Activated T-helper 2 cell treated with anti-CD3 and anti-CD28 coated beads, Interferon-gamma antibody, Interleukin-2, Interleukin-4, amounts not matched to agents 10 μg/mL and 5 μg/mL and 100 μg/mL, durations not matched to agents 14 hours and 24 hours and 36 hours (primary cell): ENCODE data around the gene PEX3. TPM values are rescaled to one million over a fixed set of nuclear protein-coding genes. Genes with fewer than 3 reads are reported as not detected.
"Not testable (repeated sequence)": the region's sequence is repeated elsewhere in the genome, so short reads cannot be mapped to it uniquely, and the experiment has no call there.

Experiments
- DNase-seq: peaks from one replicate; pipeline ENCODE4 v3.0.0; 2021; ENCODE audit warnings: low spot score
- H3K27ac Mint-ChIP-seq: one replicate; pipeline ENCODE4 v1.8.0; 2021; ENCODE audit warnings: mixed read lengths
- H3K27me3 Mint-ChIP-seq: one replicate; pipeline ENCODE4 v1.8.0; 2021; ENCODE audit warnings: low read depth, mixed read lengths
- H3K36me3 Mint-ChIP-seq: one replicate; pipeline ENCODE4 v1.8.0; 2021; ENCODE audit warnings: low read depth, mixed read lengths
- H3K4me1 Mint-ChIP-seq: one replicate; pipeline ENCODE4 v1.8.0; 2021; ENCODE audit warnings: low read depth, mixed read lengths
- H3K4me3 Mint-ChIP-seq: one replicate; pipeline ENCODE4 v1.8.0; 2021; ENCODE audit warnings: low read depth, mild to moderate bottlenecking, moderate library complexity, mixed read lengths
- H3K9me3 Mint-ChIP-seq: one replicate; pipeline ENCODE4 v1.8.0; 2021; ENCODE audit warnings: mixed read lengths
- intact Hi-C: fragments of 100-400 bp; cut with micrococcal nuclease; formaldehyde crosslinking; loops from one replicate; pipeline ENCODE4 v1.15.1; 2023
- total RNA-seq: library from RNA; stranded (reverse); gene quantifications from 2 replicates; pipeline ENCODE4 v1.2.3, GENCODE V29; 2022

PEX3 gene
- total RNA-seq, 1 donor from 2014 or later, result 23.6 TPM

GRCh38 chr6:143496974-143497373 lies 46.4 kb downstream of the PEX3 start:
- H3K27ac Mint-ChIP-seq, result no peak overlapping the region
- DNase-seq, result no peak
- intact Hi-C loops, result no loop called here
- no peaks in the 10 kb centered on the region for H3K9me3 Mint-ChIP-seq
- peaks cover 35% of the 10 kb centered on the region for H3K36me3 Mint-ChIP-seq
- no peak overlapping the region for H3K4me3 Mint-ChIP-seq
- peaks cover 16% of the 10 kb centered on the region for H3K4me1 Mint-ChIP-seq
- H3K27me3 Mint-ChIP-seq, result no peaks in the 10 kb centered on the region

DNA sequence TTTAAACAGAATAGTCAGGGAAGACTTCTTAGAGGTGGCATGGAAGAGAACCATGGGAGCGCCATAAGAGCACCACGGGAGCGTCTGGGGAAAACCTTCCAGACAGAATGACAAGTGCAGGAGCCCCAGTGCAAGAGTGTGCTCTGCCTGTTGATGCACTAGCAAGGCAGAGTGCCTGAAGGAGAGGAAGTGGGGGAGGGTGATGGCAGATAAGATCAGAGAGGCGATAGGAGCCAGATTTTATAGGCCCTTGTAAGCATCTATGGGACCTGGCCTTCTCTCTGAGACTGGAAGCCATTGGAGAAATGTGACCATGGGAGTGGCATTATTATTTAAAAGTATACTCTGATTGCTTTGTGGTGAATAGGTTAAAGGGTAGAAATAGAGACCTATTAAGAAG lies 47.8 kb downstream of the PEX3 start:
- no peaks in the 10 kb centered on the region for H3K27me3 Mint-ChIP-seq
- H3K36me3 Mint-ChIP-seq, result peaks cover 34% of the 10 kb centered on the region
- intact Hi-C loops, result no loop called here
- no peak overlapping the region for H3K27ac Mint-ChIP-seq
- H3K4me3 Mint-ChIP-seq, result no peak overlapping the region
- H3K4me1 Mint-ChIP-seq, result peaks cover 16% of the 10 kb centered on the region
- no peaks in the 10 kb centered on the region for H3K9me3 Mint-ChIP-seq
- no peak for DNase-seq

DNA sequence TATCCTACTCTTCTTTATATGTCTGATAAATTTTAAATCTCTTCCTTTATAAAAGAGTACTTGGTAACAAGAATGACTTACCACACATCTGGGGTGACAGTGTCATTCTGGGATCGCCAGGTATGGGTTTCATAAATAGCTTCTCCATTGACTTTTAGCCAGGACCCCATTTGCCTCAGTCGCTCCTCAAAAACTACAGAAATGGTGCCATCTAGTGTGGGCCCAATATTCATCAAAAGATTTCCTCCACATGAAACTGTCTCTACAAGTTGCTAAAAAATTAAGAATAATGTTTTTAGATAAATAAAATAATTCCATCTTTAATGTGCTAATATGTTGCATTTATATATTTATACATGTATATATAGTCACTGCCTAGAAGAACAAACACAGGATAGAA lies 51.2 kb downstream of the PEX3 start:
- Mint-ChIP-seq H3K27ac (no peak overlapping the region), H3K4me1 (peaks cover 21% of the 10 kb centered on the region), H3K36me3 (peaks cover 38% of the 10 kb centered on the region), H3K9me3 (no peaks in the 10 kb centered on the region), H3K27me3 (no peaks in the 10 kb centered on the region), H3K4me3 (no peak overlapping the region)
- no peak for DNase-seq
- intact Hi-C loops, result no loop called here

DNA sequence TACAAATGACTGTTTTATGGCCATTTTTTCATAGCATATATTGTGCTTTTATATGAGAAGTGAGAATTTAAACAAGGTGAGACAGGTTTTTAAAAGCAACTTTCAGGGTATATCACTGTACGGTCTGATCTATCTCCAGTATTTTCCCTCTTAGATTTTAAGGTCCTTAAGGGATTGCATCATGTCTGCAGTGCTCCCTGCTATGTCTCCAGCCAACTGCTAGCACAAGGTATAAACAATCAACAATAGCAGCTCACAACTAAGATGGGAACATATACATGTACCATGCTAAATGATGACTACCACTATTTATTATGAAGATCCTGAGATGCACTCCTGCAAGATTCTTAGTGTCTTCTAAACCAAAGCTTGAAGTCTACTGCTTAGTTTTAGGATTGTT lies 53.8 kb downstream of the PEX3 start:
- peaks cover 33% of the 10 kb centered on the region for H3K36me3 Mint-ChIP-seq

GRCh38 chr6:143505111-143505510 lies 54.5 kb downstream of the PEX3 start:
- Mint-ChIP-seq H3K27ac (no peak overlapping the region), H3K4me1 (peaks cover 15% of the 10 kb centered on the region), H3K9me3 (no peaks in the 10 kb centered on the region), H3K27me3 (no peaks in the 10 kb centered on the region), H3K36me3 (peaks cover 27% of the 10 kb centered on the region), H3K4me3 (no peak overlapping the region)
- no peak for DNase-seq
- intact Hi-C loops, result no loop called here

More for the DNA sequence above, 53.8 kb downstream of the PEX3 start:
- Mint-ChIP-seq H3K27me3 (no peaks in the 10 kb centered on the region), H3K27ac (no peak overlapping the region), H3K9me3 (no peaks in the 10 kb centered on the region), H3K4me1 (peaks cover 10% of the 10 kb centered on the region), H3K4me3 (no peak overlapping the region)
- no peak for DNase-seq
- intact Hi-C loops, result no loop called here

DNA sequence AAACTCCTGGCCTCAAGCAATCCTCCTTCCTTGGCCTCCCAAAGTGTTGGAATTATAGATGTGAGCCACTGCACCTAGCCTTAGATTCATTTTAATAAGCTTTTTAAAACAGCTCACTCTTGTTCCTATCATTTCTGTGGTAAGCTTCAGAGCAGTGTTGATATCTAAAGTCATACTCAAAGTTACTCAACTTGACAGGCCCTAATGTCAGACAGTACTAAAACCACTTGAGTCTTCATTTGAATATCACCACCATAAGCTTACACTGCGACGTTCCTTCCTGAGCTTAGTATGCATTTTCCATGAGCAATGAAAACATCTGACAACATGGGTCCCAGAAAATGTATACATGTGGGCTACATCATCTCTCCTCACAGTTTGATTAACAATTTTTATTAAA lies 54.9 kb downstream of the PEX3 start:
- H3K9me3 Mint-ChIP-seq, result no peaks in the 10 kb centered on the region
- no peak for DNase-seq
- no peak overlapping the region for H3K4me3 Mint-ChIP-seq
- H3K4me1 Mint-ChIP-seq, result peaks cover 15% of the 10 kb centered on the region
- peaks cover 26% of the 10 kb centered on the region for H3K36me3 Mint-ChIP-seq
- no peak overlapping the region for H3K27ac Mint-ChIP-seq
- no peaks in the 10 kb centered on the region for H3K27me3 Mint-ChIP-seq
- intact Hi-C loops, result no loop called here

DNA sequence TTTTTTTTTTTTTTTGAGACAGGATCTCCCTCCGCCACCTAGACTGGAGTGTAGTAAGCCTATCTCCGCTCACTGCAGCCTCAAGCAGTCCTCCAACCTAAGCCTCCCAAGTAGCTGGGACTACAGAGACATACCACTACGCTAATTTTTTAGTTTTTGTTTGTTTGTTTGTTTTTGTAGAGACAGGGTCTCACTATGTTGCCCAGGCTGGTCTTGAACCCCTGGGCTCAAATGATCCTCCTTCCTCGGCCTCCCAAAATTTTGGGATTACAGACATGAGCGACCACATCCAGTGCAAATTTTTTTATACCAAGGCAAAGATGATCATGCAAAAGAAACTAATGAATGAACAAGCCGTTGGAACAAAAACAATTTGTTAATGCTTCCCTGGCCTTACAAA lies 55.6 kb downstream of the PEX3 start:
- intact Hi-C loops, result no loop called here
- H3K36me3 Mint-ChIP-seq, result peaks cover 30% of the 10 kb centered on the region
- no peak for DNase-seq
- H3K27ac Mint-ChIP-seq, result no peak overlapping the region
- H3K9me3 Mint-ChIP-seq, result no peaks in the 10 kb centered on the region
- peaks cover 21% of the 10 kb centered on the region for H3K4me1 Mint-ChIP-seq
- no peaks in the 10 kb centered on the region for H3K27me3 Mint-ChIP-seq
- no peak overlapping the region for H3K4me3 Mint-ChIP-seq

- Mint-ChIP-seq H3K4me3 (no peak overlapping the region), H3K27ac (no peak overlapping the region), H3K4me1 (peaks cover 22% of the 10 kb centered on the region), H3K9me3 (no peaks in the 10 kb centered on the region), H3K36me3 (peaks cover 30% of the 10 kb centered on the region), H3K27me3 (no peaks in the 10 kb centered on the region)
- intact Hi-C loops, result no loop called here
- DNase-seq, result no peak
These were observed 56.0 kb downstream of the PEX3 start for GRCh38 chr6:143506620-143507019.

- intact Hi-C loops, result no loop called here
- Mint-ChIP-seq H3K4me1 (peaks cover 27% of the 10 kb centered on the region), H3K9me3 (no peaks in the 10 kb centered on the region), H3K4me3 (no peak overlapping the region), H3K36me3 (peaks cover 30% of the 10 kb centered on the region), H3K27me3 (no peaks in the 10 kb centered on the region), H3K27ac (no peak overlapping the region)
- DNase-seq, result no peak
These were observed 56.9 kb downstream of the PEX3 start for GRCh38 chr6:143507358-143508145.

DNA sequence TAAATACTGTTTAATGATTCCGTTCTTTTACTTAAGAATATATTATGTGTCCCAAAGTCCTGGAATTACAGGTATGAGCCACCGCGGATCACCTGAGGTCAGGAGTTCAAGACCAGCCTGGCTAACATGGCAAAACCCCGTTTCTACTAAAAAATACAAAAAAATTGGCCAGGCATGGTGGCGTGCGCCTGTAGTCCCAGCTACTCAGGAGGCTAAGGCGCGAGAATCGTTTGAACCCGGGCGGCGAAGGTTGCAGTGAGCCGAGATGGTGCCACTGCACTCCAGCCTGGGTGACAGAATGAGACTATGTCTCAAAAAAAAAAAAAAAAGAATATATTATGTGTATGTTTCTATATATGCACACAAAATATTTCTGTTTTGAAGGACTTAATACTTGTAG lies 59.7 kb downstream of the PEX3 start:
- not testable (repeated sequence) for DNase-seq, H3K27ac Mint-ChIP-seq, H3K9me3 Mint-ChIP-seq, H3K27me3 Mint-ChIP-seq
- peaks cover 36% of the 10 kb centered on the region for H3K36me3 Mint-ChIP-seq
- intact Hi-C loops, result loop anchor here (2.0 kb wide), 3 partner anchors 26 to 70 kb away; partner anchors contain the start of genes ADAT2 and PEX3
- peak overlapping the region; percentile 93 for H3K4me3 Mint-ChIP-seq
- H3K4me1 Mint-ChIP-seq, result peaks cover 34% of the 10 kb centered on the region

DNA sequence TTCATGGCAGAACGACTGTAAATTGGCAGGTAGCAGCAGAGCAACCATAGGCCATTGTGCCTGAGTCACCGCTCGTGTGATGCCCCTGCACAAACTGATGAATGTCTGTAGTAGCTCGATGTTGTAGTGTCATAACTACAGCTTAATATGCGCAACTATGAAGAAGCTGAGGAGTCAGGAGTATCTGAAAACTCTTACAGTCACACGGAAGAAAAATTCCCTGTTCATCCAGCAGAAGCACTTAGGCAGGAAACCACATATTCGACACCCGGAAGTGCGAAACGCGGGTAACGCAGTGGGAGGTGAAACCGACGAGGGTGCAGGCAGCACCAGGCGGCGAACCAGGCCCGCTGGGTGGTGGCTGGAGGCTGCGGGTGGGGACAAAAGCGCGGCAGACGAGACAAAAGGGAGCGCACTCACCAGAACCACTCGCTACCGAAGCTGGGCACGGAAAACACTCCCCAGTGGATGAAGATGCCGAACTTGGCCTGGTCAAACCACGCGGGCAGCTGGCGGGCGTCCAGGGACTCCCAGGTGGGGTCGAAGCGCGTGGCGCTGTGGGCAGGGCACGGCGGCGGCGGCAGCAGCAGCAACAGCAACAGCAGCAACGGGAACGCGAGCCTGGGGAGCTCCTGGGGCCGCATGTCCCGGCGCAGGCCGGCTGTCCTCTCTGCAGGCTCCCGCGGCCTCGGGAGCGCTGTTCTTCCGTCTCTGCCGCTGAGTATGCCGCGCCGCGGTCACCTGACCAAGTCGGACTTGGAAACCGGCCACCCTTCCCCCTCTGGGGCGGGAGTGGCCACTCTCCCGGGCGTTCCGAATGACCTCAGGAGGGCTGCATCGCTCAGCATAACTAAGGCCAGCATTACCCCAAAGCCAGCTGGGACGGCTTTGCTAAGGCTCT lies 60.6 kb downstream of the PEX3 start, which contains the start of gene FUCA2:
FUCA2 (minus strand) TSS at position 730 of the 901 bp plus-strand sequence; CDS start at position 644, 86 bp downstream.
- Mint-ChIP-seq H3K4me3 (peak within 1 kb of the TSS; percentile 93), H3K27ac (peak within 1 kb of the TSS; percentile 92), H3K9me3 (no peaks in the 10 kb centered on the region), H3K4me1 (peaks cover 29% of the 10 kb centered on the region), H3K27me3 (no peaks in the 10 kb centered on the region), H3K36me3 (peaks cover 28% of the 10 kb centered on the region)
- intact Hi-C loops, result loop anchor here (2.0 kb wide), 3 partner anchors 26 to 70 kb away; partner anchors contain the start of genes ADAT2 and PEX3
- peak; percentile 66 for DNase-seq

DNA sequence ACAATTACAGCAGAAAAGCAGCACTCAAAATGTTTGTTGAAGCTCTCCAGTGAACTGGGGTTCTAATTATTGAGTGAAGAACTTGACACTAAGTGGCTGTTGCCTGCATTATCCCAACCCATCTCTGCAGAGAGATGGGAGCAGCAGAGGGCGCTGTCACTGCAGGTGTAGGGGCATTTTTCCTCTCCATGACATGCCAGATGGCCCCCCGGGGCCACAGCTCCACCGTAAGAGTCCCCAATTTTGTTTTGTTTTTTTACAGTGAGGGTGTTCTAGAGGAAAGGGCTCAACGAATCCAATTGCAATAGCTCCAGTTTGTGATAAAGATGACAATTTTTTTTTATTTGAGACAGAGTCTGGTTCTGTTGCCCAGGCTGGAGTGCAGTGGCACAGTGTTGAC lies 62.8 kb downstream of the PEX3 start:
- Mint-ChIP-seq H3K9me3 (no peaks in the 10 kb centered on the region), H3K36me3 (peaks cover 17% of the 10 kb centered on the region), H3K27ac (peak overlapping the region; percentile 69), H3K27me3 (no peaks in the 10 kb centered on the region), H3K4me1 (peaks cover 40% of the 10 kb centered on the region), H3K4me3 (peak overlapping the region; percentile 62)
- intact Hi-C loops, result loop anchor here (1.0 kb wide), 1 partner anchor 500 kb away; no protein-coding TSS in a partner anchor
- DNase-seq, result peak; percentile 28
